GM23248 (cell line): ENCODE data around the gene TFR2. TPM values are rescaled to one million over a fixed set of nuclear protein-coding genes. Genes with fewer than 3 reads are reported as not detected.

Experiments
- DNase-seq: peaks from one replicate; pipeline ENCODE4 v3.0.0-alpha.2; 2015
- H2AFZ ChIP-seq: fragments of 200-600 bp; sonication (generic); 2 replicates; pipeline ENCODE4 v1.6.1; 2016; ENCODE audit warnings: antibody characterized with exemption
- H3F3A ChIP-seq: fragments of 200-600 bp; sonication (generic); 2 replicates; pipeline ENCODE4 v1.6.1; 2016; ENCODE audit warnings: mild to moderate bottlenecking, antibody characterized with exemption, mixed run types; ENCODE audit not compliant: insufficient read depth
- H3K27ac ChIP-seq: fragments of 200-600 bp; sonication (generic); 2 replicates; pipeline ENCODE4 v1.5.1; 2016; ENCODE audit warnings: mild to moderate bottlenecking
- H3K27me3 ChIP-seq: fragments of 200-600 bp; sonication (generic); replicated peaks from 2 replicates; pipeline ENCODE4 v1.6.1; 2016; ENCODE audit warnings: mild to moderate bottlenecking; ENCODE audit not compliant: insufficient read depth
- H3K36me3 ChIP-seq: fragments of 200-600 bp; sonication (generic); 2 replicates; pipeline ENCODE4 v1.6.1; 2016; ENCODE audit warnings: low read depth, mild to moderate bottlenecking
- H3K4me1 ChIP-seq: fragments of 200-600 bp; sonication (generic); 2 replicates; pipeline ENCODE4 v1.6.1; 2016; ENCODE audit warnings: mild to moderate bottlenecking; ENCODE audit not compliant: insufficient read depth
- H3K4me2 ChIP-seq: fragments of 200-600 bp; sonication (generic); one replicate; pipeline ENCODE4 v1.6.1; 2016; ENCODE audit warnings: mild to moderate bottlenecking; ENCODE audit not compliant: unreplicated experiment
- H3K4me3 ChIP-seq: fragments of 200-600 bp; sonication (generic); 2 replicates; pipeline ENCODE4 v1.5.1; 2016; ENCODE audit warnings: mild to moderate bottlenecking
- H3K79me2 ChIP-seq: fragments of 200-600 bp; sonication (generic); 2 replicates; pipeline ENCODE4 v1.6.1; 2016; ENCODE audit warnings: mild to moderate bottlenecking; ENCODE audit not compliant: insufficient read depth
- H3K9ac ChIP-seq: fragments of 200-600 bp; sonication (generic); 2 replicates; pipeline ENCODE4 v1.6.1; 2016; ENCODE audit warnings: mild to moderate bottlenecking
- H3K9me2 ChIP-seq: fragments of 200-600 bp; sonication (generic); 2 replicates; pipeline ENCODE4 v1.6.1; 2016; ENCODE audit warnings: mixed run types, mild to moderate bottlenecking, moderate library complexity; ENCODE audit not compliant: insufficient read depth
- H3K9me3 ChIP-seq: fragments of 200-600 bp; sonication (generic); one replicate; pipeline ENCODE4 v1.6.1; 2017; ENCODE audit warnings: low read depth
- H4K20me1 ChIP-seq: fragments of 200-600 bp; sonication (generic); 2 replicates; pipeline ENCODE4 v1.6.0; 2016; ENCODE audit not compliant: insufficient read depth
- EZH2 ChIP-seq: fragments of 200-600 bp; sonication (generic); IDR thresholded peaks from 2 replicates; pipeline ENCODE4 v1.6.1; 2018; ENCODE audit warnings: antibody characterized with exemption, mild to moderate bottlenecking; ENCODE audit not compliant: insufficient read depth, poor library complexity, severe bottlenecking
- EZH2phosphoT487 ChIP-seq: fragments of 200-600 bp; sonication (generic); IDR thresholded peaks from 2 replicates; pipeline ENCODE4 v1.6.1; 2018; ENCODE audit warnings: antibody characterized with exemption, moderate library complexity, mild to moderate bottlenecking, low read depth; ENCODE audit not compliant: insufficient read depth
- WGBS, 2 experiments: methylation state at CpG; one replicate each; pipeline ENCODE4 v1.1.6; 2015 to 2017; ENCODE audit warnings: low lambda C conversion rate in 2 of 2, low coverage in 1 of 2; ENCODE audit errors: missing lambda C conversion rate in 2 of 2; 5-methylcytosine and 5-hydroxymethylcytosine counted together
- in situ Hi-C: fragments of 300-500 bp; cut with MboI; formaldehyde crosslinking; loops from 2 replicates; pipeline ENCODE4 v1.15.0; 2020
- polyA plus RNA-seq: library from polyadenylated mRNA; unstranded; fragments of >200 nt; fragmentation: Nextera tagmentation; extraction: Ambion mirVana; gene quantifications from 2 replicates; pipeline ENCODE4 v1.2.1, GENCODE V29; 2016
- total RNA-seq: library from RNA; depleted of rRNA; stranded (reverse); fragments of >200 nt; shearing (Covaris generic); gene quantifications from 2 replicates; pipeline ENCODE4 v1.2.3, GENCODE V29; 2014

The TFR2 gene
- total and polyA plus RNA-seq, 2 experiments from 2014 or later, result 0.11 to 0.79 TPM

DNA sequence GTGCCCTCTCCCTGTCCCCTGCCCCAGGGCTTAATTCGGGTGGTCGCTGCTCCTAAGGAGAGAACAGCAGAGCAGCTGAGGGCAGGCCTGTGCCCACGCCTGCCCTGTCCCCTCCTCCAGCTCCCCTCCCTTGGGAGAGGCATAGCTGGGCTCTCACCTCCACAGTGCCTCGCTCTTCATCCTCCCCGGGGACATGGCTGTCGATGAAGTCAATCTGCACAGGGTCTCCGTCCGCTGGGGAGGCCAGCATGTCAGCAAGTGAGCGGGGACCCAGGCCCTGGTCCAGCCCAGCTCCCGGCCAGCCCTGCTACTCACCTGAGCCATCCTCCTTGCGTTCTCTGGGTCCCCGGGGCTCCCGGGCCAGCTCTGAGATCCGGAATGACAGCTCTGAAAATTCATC lies 63.8 kb downstream of the TFR2 start:
- Histone ChIP-seq H3K9ac (no peak overlapping the region), H3K9me3 (no peaks in the 10 kb centered on the region), H3K27me3 (no peaks in the 10 kb centered on the region), H3K79me2 (no peaks in the 10 kb centered on the region), H3K9me2 (no peaks in the 10 kb centered on the region), H3K4me1 (no peaks in the 10 kb centered on the region), H3F3A (no peaks in the 10 kb centered on the region), H3K27ac (no peak overlapping the region), H3K4me3 (no peak overlapping the region), H4K20me1 (no peaks in the 10 kb centered on the region; the same call in 1 of the 2 replicates), H3K36me3 (peaks cover 3% of the 10 kb centered on the region; the same call in 1 of the 2 replicates), H3K4me2 (no peak overlapping the region), H2AFZ (no peak overlapping the region)
- no peak for DNase-seq
- TF ChIP-seq EZH2phosphoT487 (no peak), EZH2 (no peak)
- in situ Hi-C loops, result no loop called here
- 85 to 91% methylated on average over 12 to 14 of the region's 14 CpGs for WGBS, 2 experiments

DNA sequence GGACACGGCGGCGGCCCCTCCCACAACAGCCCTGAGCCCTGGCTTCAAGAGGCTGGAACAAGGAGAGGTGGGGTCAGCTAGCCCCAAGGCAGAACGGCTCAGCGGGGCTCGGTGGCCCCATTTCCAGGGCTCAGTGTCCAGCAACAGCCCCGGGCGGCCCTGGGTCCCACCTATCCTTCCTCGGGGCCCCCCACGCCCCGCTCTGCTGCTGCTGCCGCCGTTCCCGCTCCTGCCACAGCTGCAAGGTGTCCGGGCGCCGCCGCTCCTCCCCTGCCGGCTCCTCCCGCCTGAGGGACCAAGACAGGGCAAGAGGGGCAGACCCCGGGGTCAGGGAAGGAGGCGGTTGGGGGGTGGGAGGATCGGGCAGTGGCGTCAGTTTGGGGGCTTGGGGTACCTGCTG lies 64.2 kb downstream of the TFR2 start:
- 96 to 98% methylated on average over 8 to 24 of the region's 24 CpGs for WGBS, 2 experiments

DNA sequence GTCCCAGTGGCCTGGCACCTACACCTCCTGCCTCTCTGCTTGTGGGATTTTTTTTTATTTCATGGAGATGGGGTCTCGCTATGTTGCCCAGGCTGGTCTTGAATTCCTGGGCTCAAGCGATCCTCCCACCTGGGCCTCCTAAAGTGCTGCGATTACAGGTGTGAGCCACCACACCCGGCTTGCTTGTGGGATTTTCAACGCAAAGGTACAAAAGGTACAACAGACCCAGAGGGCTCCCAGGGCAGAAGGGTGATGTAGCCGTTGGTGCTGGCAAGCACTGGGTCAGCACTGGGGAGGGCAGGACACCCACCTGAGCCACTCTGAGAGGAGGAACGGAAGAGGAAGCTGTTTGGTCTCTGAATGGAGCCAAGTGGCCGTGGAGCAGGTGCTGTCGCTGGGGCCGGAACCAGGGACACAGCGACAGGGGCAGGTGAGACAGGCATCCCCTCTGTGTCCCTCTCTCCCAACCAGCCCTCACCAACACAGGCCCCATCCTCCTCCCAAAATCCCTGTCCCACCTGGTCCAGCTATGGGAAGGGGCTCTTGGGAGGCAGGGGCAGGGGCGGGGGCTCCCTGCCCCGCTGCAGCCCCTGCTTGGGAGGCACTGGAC lies 64.9 kb downstream of the TFR2 start:
- WGBS, 2 experiments, result 82 to 95% methylated on average over 9 to 12 of the region's 13 CpGs
- H4K20me1 ChIP-seq, result no peaks in the 10 kb centered on the region; the same call in 1 of the 2 replicates
- in situ Hi-C loops, result no loop called here
- no peaks in the 10 kb centered on the region for H3K9me3 ChIP-seq
- no peak for DNase-seq
- no peak overlapping the region for H2AFZ ChIP-seq
- peaks cover 3% of the 10 kb centered on the region; the same call in 1 of the 2 replicates for H3K36me3 ChIP-seq
- no peaks in the 10 kb centered on the region for H3K4me1 ChIP-seq
- no peak overlapping the region for H3K4me2 ChIP-seq
- H3K27me3 ChIP-seq, result no peaks in the 10 kb centered on the region
- no peak overlapping the region for H3K4me3 ChIP-seq
- no peak overlapping the region for H3K9ac ChIP-seq
- no peak overlapping the region for H3K27ac ChIP-seq
- no peaks in the 10 kb centered on the region for H3F3A ChIP-seq
- no peaks in the 10 kb centered on the region for H3K9me2 ChIP-seq
- no peaks in the 10 kb centered on the region for H3K79me2 ChIP-seq
- no peak for TF ChIP-seq EZH2
- TF ChIP-seq EZH2phosphoT487, result no peak

More for the DNA sequence above, 64.2 kb downstream of the TFR2 start:
- Histone ChIP-seq H2AFZ (no peak overlapping the region), H3K9ac (no peak overlapping the region), H3F3A (no peaks in the 10 kb centered on the region), H3K4me2 (no peak overlapping the region), H3K27me3 (no peaks in the 10 kb centered on the region), H3K9me3 (no peaks in the 10 kb centered on the region), H3K79me2 (no peaks in the 10 kb centered on the region), H3K9me2 (no peaks in the 10 kb centered on the region), H3K36me3 (peaks cover 3% of the 10 kb centered on the region; the same call in 1 of the 2 replicates), H4K20me1 (no peaks in the 10 kb centered on the region; the same call in 1 of the 2 replicates), H3K27ac (no peak overlapping the region), H3K4me3 (no peak overlapping the region), H3K4me1 (no peaks in the 10 kb centered on the region)
- no peak for TF ChIP-seq EZH2
- in situ Hi-C loops, result no loop called here
- DNase-seq, result no peak

DNA sequence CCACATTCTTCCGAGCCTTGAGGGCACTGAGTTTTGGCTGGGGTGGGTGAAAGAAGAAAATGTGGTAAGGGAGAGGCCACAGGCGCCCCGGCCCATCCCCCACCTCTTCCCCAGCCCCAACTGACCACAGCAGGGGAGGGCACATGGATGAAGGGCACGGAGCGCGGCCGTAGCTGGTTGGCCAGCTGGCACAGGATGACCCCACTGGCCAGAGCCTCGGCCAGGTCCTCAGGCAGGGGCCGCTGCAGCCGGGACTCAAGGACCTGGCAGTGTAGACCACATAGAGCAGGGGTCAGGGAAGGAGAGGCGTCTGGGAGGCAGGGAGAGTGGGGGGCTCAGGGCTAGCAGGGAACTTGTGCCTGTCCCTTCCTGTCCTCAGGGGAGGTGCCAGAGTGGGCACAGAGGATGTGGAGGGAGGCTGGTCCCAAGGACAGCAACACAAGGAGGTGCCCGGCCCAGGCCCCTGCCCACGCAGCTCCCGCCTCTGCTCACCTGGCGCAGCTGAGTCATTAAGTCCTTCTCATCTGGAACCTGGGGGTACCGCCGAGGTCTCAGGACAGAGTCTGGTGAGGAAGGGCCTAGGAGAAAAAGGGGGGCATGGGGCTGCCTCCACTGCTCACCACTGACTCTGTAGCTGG lies 65.5 kb downstream of the TFR2 start:
- no peak for TF ChIP-seq EZH2phosphoT487
- no peak for TF ChIP-seq EZH2
- no peaks in the 10 kb centered on the region; the same call in 1 of the 2 replicates for H3K36me3 ChIP-seq

More for the DNA sequence above, 65.5 kb downstream of the TFR2 start:
- Histone ChIP-seq H3K9me2 (no peaks in the 10 kb centered on the region), H4K20me1 (no peaks in the 10 kb centered on the region; the same call in 1 of the 2 replicates), H3K79me2 (no peaks in the 10 kb centered on the region), H3K9me3 (no peaks in the 10 kb centered on the region), H3K27ac (no peak overlapping the region), H3K27me3 (no peaks in the 10 kb centered on the region), H3F3A (no peaks in the 10 kb centered on the region), H3K4me3 (no peak overlapping the region), H3K9ac (no peak overlapping the region), H2AFZ (no peak overlapping the region), H3K4me2 (no peak overlapping the region), H3K4me1 (no peaks in the 10 kb centered on the region)
- in situ Hi-C loops, result no loop called here
- 87 to 88% methylated on average over 16 to 17 of the region's 17 CpGs for WGBS, 2 experiments
- no peak for DNase-seq
